D721Med (cell line): ENCODE data around the gene SLC16A12.

Experiments
- DNase-seq: peaks from one replicate; pipeline ENCODE4 v3.0.0; 2011; ENCODE audit warnings: low spot score; ENCODE audit not compliant: insufficient read length
- FAIRE-seq: peaks from 2 replicates; lab custom pipeline; 2011; peaks lifted over from hg19 to GRCh38; lab: Jason Lieb, UNC
- TF ChIP-seq, protein P1 (sequence below): IDR thresholded peaks from 2 replicates; pipeline ENCODE4 v1.5.1; 2012; ENCODE audit warnings: mild to moderate bottlenecking, control low read depth; ENCODE audit not compliant: insufficient read depth; ENCODE audit errors: missing control alignments

Gene SLC16A12, protein sequence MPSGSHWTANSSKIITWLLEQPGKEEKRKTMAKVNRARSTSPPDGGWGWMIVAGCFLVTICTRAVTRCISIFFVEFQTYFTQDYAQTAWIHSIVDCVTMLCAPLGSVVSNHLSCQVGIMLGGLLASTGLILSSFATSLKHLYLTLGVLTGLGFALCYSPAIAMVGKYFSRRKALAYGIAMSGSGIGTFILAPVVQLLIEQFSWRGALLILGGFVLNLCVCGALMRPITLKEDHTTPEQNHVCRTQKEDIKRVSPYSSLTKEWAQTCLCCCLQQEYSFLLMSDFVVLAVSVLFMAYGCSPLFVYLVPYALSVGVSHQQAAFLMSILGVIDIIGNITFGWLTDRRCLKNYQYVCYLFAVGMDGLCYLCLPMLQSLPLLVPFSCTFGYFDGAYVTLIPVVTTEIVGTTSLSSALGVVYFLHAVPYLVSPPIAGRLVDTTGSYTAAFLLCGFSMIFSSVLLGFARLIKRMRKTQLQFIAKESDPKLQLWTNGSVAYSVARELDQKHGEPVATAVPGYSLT

DNA sequence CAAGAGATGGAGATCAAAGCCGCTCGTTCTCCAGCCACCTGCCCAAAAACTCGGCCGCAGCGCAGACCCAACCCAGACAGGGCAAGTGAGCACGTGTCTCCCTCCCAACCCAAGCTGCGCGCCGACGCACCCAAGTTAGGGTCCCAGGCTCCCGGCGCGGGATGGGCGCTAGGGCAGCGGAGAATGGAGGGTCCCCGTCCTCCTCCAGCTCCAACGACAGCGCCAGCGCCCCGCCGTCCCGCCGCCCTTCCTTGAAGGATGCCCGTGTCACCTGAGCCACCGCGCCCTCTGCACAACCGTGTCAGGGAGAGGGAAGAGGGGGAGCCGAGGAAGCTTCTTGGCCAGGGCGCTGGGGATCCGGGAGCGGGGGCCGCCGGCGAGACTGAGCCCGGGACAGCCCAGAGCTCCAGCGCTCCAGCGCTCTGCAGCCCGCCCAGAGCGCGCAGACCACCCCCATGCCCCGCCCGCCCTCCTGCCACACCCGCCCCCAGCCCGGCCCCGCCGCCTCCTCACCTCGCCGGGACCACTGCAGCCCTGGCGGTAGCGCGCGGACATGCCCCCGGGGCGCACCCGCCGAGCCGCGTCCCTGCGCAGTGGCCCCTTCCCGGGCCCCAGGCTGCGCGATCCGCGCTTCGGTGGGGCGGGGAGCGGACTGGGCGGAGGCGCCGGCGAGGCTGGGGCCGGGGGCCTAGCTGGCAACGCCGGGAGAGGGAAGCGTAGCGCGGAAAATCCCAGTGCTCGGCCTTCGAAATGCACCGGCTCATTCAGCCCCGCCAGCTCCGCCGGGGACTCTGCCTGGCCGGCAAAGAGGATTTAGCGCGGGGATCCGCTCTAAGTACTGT, at the start of gene SLC16A12:
Gene SLC16A12 (minus strand): TSS at position 424 of the 842 bp plus-strand sequence. CDS start 73,016 bp downstream, outside the sequence.
- TF ChIP-seq, protein P1, sequence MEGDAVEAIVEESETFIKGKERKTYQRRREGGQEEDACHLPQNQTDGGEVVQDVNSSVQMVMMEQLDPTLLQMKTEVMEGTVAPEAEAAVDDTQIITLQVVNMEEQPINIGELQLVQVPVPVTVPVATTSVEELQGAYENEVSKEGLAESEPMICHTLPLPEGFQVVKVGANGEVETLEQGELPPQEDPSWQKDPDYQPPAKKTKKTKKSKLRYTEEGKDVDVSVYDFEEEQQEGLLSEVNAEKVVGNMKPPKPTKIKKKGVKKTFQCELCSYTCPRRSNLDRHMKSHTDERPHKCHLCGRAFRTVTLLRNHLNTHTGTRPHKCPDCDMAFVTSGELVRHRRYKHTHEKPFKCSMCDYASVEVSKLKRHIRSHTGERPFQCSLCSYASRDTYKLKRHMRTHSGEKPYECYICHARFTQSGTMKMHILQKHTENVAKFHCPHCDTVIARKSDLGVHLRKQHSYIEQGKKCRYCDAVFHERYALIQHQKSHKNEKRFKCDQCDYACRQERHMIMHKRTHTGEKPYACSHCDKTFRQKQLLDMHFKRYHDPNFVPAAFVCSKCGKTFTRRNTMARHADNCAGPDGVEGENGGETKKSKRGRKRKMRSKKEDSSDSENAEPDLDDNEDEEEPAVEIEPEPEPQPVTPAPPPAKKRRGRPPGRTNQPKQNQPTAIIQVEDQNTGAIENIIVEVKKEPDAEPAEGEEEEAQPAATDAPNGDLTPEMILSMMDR, result no peak
- FAIRE-seq (no peak), DNase-seq (peak; percentile 61)

DNA sequence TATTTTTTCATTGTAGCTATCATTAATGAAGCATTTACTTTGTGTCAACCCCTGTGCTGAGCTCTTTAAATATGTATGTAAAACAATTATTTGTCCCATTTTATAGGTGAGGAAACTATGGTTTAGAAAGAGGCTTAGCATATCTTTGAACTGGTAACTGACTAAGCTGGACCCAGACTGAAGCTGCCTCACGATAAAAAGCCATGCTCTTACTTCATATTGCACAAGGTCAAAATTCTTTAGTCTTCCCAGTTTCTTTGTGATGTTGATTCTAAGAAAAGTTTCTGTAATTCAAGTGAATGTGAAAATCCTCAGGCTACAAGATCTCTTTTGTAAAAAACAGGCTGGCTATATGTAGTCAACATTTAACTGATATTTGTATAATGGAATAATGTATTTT, 46.6 kb upstream of the SLC16A12 start:
- FAIRE-seq (no peak), DNase-seq (no peak)
- TF ChIP-seq, protein P1, result no peak

DNA sequence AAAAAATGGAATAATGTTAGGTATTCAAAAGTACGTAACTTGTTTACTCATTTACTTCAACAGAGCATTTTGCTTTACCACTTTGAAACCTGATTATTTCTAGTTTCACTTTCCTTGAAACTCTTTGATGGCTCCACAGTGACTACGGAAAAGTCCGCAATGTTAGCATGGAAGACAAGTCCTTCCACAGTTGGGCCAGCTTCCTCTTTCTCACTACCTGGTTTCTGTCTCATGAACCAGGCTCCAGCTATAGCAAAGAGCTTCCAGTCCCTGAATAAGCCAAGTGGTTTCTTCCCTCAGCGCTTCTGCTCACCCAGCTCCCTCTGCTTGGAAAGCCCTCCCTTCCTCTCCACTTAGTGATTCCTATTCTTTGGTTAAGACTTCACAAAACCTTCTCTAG, 44.8 kb upstream of the SLC16A12 start:
- FAIRE-seq (no peak), DNase-seq (no peak)
- TF ChIP-seq, protein P1, result no peak

DNA sequence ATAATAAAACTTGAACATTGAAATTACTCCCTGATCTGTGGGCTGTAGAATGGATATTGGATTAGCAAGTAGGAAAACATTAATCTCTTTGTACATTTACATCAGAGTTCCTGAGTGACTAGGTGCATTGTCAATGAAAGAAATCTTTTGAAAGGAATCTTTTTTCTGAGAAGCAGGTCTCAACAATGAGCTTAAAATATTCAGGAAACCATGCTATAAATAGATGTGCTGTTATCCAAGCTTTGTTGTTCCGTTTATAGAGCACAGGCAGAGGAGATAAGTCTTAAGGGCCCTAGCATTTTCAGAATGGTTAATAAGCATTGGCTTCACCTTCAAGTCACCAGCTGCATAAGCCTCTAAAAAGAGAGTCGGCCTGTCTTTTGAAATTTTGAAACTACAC, 41.3 kb upstream of the SLC16A12 start:
- no peak for FAIRE-seq
- TF ChIP-seq, protein P1, result no peak

DNA sequence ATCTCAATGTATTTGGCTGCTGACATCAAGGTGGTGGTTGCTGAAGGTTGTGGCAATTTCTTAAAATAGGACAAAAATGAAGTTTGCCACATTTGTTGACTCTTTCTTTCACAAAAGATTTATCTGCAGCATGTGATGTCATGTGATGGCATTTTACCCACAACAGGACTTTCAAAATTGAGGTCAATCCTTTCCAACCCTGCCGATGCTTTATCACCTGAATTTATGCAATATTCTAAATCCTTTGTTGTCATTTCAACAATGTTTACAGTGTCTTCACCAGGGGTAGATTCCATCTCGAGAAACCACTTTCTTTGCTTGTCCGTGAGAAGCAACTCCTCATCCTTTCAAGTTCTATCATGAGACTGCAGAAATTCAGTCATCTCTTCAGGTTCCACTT, 40.6 kb upstream of the SLC16A12 start:
- no peak for DNase-seq
- FAIRE-seq, result no peak
- TF ChIP-seq, protein P1, result no peak

More for the DNA sequence above, 41.3 kb upstream of the SLC16A12 start:
- DNase-seq, result no peak

DNA sequence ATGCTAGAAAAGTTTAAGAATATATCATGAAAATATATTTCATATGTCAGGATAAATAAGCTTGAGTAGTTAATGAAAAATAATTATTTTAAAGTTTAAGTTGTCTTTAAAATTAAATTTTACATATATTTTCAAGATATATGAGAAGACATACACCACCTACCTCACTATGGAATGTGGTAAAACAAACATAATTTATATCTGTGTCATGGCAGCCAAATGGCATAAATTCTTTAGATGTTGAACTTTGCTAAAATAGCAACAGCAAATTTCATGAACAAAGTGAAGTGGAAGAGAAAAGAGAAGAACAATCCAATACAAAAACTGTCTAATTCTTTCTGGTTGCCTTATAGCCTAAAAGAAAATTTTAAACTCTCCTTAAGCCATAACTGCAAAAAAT, 39.6 kb upstream of the SLC16A12 start:
- FAIRE-seq (no peak), DNase-seq (no peak)
- TF ChIP-seq, protein P1, result no peak
